ENCODE data around the gene SFXN3. TPM values are rescaled to one million over a fixed set of nuclear protein-coding genes. Genes with fewer than 3 reads are reported as not detected.

The SFXN3 gene
- total RNA-seq, 1 donor from 2014 or later: 41.3 TPM

DNA sequence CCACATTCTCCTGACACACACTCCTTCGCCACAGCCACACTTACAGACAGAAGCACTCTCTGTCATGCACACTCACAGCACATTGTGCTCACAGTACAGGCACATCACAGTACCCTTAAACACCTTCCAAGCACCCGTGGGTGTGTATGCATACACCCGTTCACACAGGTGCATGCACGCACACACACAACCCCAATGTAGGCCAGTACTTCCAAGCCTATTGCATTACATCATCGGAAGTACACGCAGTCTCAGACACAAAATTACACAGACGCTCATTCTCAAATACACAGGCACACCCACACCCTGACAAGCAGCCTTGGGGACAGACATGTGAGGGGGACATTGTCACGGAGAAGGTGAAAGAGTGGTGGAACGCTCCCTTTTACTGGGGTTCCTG is 41.9 kb downstream of the SFXN3 start:
- no peak for DNase-seq (ENCODE audit: low spot score)
- intact Hi-C loops (cut with micrococcal nuclease): no loop called here
- Mint-ChIP-seq H3K4me3 (ENCODE audit: low read depth) (no peak overlapping the region), H3K36me3 (ENCODE audit: low read depth) (no peaks in the 10 kb centered on the region), H3K27ac (no peak overlapping the region), H3K9me3 (no peaks in the 10 kb centered on the region), H3K27me3 (ENCODE audit: low read depth) (peaks cover 44% of the 10 kb centered on the region), H3K4me1 (ENCODE audit: low read depth) (peaks cover 13% of the 10 kb centered on the region)

DNA sequence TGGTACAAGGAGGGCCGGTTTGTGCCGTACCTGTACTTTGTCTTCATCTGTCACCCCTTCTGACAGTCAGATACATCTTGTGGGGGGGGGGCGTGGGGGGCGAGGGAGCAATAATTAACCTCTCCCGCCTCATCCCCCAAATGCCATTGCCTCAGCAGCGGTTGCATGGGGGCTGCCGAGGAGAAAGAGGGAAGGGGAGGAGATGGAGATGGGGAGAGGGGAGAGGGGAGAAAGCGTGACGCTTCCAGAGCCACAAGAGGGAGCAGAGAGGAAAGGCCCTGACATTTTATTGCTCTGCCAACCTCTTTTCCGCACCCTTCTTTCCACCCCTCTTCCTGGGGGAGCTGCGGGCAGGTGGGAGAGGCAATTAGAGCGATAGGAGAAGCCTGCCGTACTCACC is 42.6 kb downstream of the SFXN3 start:
- intact Hi-C loops (cut with micrococcal nuclease): no loop called here

GRCh38 chr10:101075775-101076174 is 44.7 kb downstream of the SFXN3 start:
- H3K27me3 Mint-ChIP-seq (ENCODE audit: low read depth): peaks cover 57% of the 10 kb centered on the region
- H3K36me3 Mint-ChIP-seq (ENCODE audit: low read depth): no peaks in the 10 kb centered on the region

More for the DNA sequence above, 42.6 kb downstream of the SFXN3 start:
- no peak overlapping the region for H3K4me3 Mint-ChIP-seq (ENCODE audit: low read depth)
- H3K4me1 Mint-ChIP-seq (ENCODE audit: low read depth): peaks cover 13% of the 10 kb centered on the region
- peaks cover 50% of the 10 kb centered on the region for H3K27me3 Mint-ChIP-seq (ENCODE audit: low read depth)
- H3K27ac Mint-ChIP-seq: no peak overlapping the region
- no peaks in the 10 kb centered on the region for H3K36me3 Mint-ChIP-seq (ENCODE audit: low read depth)
- H3K9me3 Mint-ChIP-seq: no peaks in the 10 kb centered on the region
- DNase-seq (ENCODE audit: low spot score): no peak

DNA sequence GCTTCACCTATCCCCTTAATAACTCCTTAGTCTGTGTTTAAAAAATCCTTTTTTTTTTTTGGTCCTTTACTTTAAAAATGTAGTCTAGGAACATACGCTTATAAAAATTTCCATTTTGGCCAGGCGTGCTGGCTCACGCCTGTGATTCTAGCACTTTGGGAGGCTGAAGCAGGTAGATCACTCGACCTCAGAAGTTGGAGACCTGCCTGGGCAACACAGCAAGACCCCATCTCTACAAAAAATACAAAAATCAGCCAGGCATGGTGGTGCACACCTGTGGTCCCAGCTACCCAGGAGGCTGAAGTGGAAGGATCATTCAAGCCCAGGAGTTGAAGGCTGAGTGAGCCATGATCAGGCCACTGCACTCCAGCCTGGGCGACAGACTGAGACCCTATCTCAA is 45.6 kb downstream of the SFXN3 start:
- intact Hi-C loops (cut with micrococcal nuclease): no loop called here
- no peak overlapping the region for H3K4me3 Mint-ChIP-seq (ENCODE audit: low read depth)
- H3K36me3 Mint-ChIP-seq (ENCODE audit: low read depth): no peaks in the 10 kb centered on the region
- no peaks in the 10 kb centered on the region for H3K9me3 Mint-ChIP-seq
- DNase-seq (ENCODE audit: low spot score): no peak
- peaks cover under 1% of the 10 kb centered on the region for H3K4me1 Mint-ChIP-seq (ENCODE audit: low read depth)
- H3K27me3 Mint-ChIP-seq (ENCODE audit: low read depth): peaks cover 59% of the 10 kb centered on the region
- H3K27ac Mint-ChIP-seq: no peak overlapping the region

More at GRCh38 chr10:101075775-101076174, 44.7 kb downstream of the SFXN3 start:
- Mint-ChIP-seq H3K4me1 (ENCODE audit: low read depth) (peaks cover 7% of the 10 kb centered on the region), H3K9me3 (no peaks in the 10 kb centered on the region), H3K4me3 (ENCODE audit: low read depth) (no peak overlapping the region), H3K27ac (no peak overlapping the region)
- intact Hi-C loops (cut with micrococcal nuclease): no loop called here
- DNase-seq (ENCODE audit: low spot score): no peak

DNA sequence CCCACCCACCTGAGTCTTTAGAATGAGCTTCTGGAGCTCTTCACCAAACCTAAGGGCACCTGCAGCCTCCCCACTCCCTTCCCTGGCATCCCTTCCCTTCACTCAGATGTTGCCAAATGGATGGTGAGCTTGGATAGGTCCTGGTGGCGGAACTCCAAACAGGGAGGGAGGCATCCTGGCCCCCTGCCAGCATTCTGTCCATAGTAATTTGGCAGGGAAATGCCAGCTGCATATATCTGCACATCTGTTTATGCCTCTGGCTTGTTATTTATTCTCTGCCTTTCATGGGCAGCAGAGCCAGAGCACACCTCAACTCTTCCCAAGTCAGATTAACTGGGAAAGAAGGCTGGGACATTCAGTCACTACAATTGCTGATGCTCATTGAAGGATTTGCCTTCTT is 48.8 kb downstream of the SFXN3 start:
- no peaks in the 10 kb centered on the region for H3K4me1 Mint-ChIP-seq (ENCODE audit: low read depth)
- H3K9me3 Mint-ChIP-seq: no peaks in the 10 kb centered on the region
- H3K27me3 Mint-ChIP-seq (ENCODE audit: low read depth): peaks cover 45% of the 10 kb centered on the region
- no peak overlapping the region for H3K27ac Mint-ChIP-seq
- no peak for DNase-seq (ENCODE audit: low spot score)
- no peaks in the 10 kb centered on the region for H3K36me3 Mint-ChIP-seq (ENCODE audit: low read depth)
- intact Hi-C loops (cut with micrococcal nuclease): no loop called here
- no peak overlapping the region for H3K4me3 Mint-ChIP-seq (ENCODE audit: low read depth)

GRCh38 chr10:101080933-101081931 is 50.2 kb downstream of the SFXN3 start:
- Mint-ChIP-seq H3K4me3 (ENCODE audit: low read depth) (no peak overlapping the region), H3K9me3 (no peaks in the 10 kb centered on the region), H3K4me1 (ENCODE audit: low read depth) (no peaks in the 10 kb centered on the region), H3K27me3 (ENCODE audit: low read depth) (peaks cover 42% of the 10 kb centered on the region), H3K27ac (no peak overlapping the region), H3K36me3 (ENCODE audit: low read depth) (no peaks in the 10 kb centered on the region)
- DNase-seq (ENCODE audit: low spot score): no peak
- intact Hi-C loops (cut with micrococcal nuclease): no loop called here

DNA sequence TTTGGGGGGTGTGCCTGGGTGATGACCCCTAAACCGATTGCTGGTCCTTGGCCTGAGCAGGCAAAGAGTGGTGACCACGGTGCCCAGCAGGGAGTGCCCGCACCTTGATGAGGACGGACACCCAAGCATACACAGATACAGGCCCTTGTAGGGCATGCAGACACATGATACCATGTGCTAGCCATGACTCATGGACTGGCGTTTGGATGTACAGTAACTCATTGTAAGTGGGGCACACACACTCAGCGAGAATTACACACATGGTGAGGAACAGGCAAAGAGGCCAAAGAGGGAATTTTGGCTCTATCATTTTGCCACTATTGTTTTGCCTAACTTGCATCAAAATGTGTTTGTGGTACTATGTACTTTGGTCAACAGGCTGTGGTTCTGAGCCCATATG is 54.8 kb downstream of the SFXN3 start:
- Mint-ChIP-seq H3K9me3 (no peaks in the 10 kb centered on the region), H3K36me3 (ENCODE audit: low read depth) (no peaks in the 10 kb centered on the region), H3K4me1 (ENCODE audit: low read depth) (no peaks in the 10 kb centered on the region), H3K4me3 (ENCODE audit: low read depth) (no peak overlapping the region), H3K27ac (no peak overlapping the region), H3K27me3 (ENCODE audit: low read depth) (peaks cover 54% of the 10 kb centered on the region)
- intact Hi-C loops (cut with micrococcal nuclease): no loop called here
- DNase-seq (ENCODE audit: low spot score): no peak

DNA sequence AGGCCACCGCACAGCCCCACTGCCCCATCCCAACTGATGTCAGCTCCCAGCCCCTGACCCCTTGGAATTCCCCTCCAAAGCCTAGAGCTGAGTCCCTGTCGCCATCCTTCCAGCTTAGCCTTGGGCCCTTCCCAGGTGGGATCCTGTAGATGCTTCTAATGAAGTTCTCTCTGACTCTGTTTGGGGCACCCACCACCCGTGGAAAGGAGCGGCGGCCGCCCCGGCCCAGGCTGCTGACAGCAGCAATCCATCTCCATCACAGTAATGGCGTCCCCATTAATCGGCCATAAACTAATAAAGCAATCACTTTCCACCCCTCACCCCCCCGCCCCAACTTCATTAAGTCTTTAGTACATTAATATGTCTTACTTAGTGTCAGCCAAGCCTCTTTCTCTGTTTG is 56.3 kb downstream of the SFXN3 start:
- no peak overlapping the region for H3K27ac Mint-ChIP-seq
- H3K27me3 Mint-ChIP-seq (ENCODE audit: low read depth): peaks cover 52% of the 10 kb centered on the region
- intact Hi-C loops (cut with micrococcal nuclease): no loop called here
- H3K9me3 Mint-ChIP-seq: no peaks in the 10 kb centered on the region
- H3K4me1 Mint-ChIP-seq (ENCODE audit: low read depth): no peaks in the 10 kb centered on the region
- H3K36me3 Mint-ChIP-seq (ENCODE audit: low read depth): no peaks in the 10 kb centered on the region
- no peak for DNase-seq (ENCODE audit: low spot score)
- no peak overlapping the region for H3K4me3 Mint-ChIP-seq (ENCODE audit: low read depth)

GRCh38 chr10:101087965-101088364 is 56.9 kb downstream of the SFXN3 start:
- no peaks in the 10 kb centered on the region for H3K36me3 Mint-ChIP-seq (ENCODE audit: low read depth)
- no peaks in the 10 kb centered on the region for H3K4me1 Mint-ChIP-seq (ENCODE audit: low read depth)
- intact Hi-C loops (cut with micrococcal nuclease): no loop called here
- H3K27me3 Mint-ChIP-seq (ENCODE audit: low read depth): peaks cover 55% of the 10 kb centered on the region
- H3K4me3 Mint-ChIP-seq (ENCODE audit: low read depth): no peak overlapping the region
- H3K27ac Mint-ChIP-seq: no peak overlapping the region
- H3K9me3 Mint-ChIP-seq: no peaks in the 10 kb centered on the region
- no peak for DNase-seq (ENCODE audit: low spot score)

DNA sequence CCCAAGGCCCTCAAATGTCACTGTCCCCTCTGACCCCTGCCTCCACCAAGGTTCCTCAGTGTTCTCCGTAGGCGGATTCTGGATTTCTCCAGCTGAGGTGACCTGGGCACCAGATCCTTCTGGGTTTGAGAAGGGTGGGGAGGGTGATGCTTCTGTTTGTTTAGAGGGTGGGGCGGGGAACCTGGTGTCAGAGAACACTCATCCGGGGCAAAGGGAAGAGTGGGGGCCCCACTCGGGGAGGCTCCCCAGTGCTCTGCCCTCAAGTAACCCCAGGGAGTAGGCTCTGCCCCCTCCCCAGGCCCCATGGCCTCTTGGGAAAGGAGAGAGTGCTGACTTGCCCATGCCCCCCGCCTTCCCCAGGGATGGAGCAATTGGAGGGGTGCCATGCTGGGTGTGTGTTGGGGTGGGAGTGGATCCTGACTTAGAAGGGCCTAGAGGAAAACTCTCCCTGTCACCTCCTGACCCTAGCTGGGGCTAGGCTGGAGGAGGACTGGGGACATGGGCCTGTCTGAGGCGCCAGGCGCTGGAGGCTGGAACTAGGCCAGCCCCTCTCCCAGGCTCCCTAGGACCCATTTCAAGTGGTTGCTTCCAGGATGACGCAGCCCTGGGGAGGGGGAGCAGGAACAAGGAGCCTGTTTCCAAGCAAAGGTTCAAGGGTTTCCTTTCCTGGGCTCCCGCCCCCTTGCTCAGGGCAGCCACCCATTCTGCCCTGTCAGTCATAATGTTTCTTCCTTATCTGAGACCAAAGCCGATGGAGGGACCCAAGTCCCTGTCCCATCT is 58.7 kb downstream of the SFXN3 start:
- Mint-ChIP-seq H3K4me1 (ENCODE audit: low read depth) (no peaks in the 10 kb centered on the region), H3K9me3 (no peaks in the 10 kb centered on the region), H3K27me3 (ENCODE audit: low read depth) (peaks cover 48% of the 10 kb centered on the region), H3K36me3 (ENCODE audit: low read depth) (no peaks in the 10 kb centered on the region), H3K4me3 (ENCODE audit: low read depth) (no peak overlapping the region), H3K27ac (no peak overlapping the region)
- DNase-seq (ENCODE audit: low spot score): no peak
- intact Hi-C loops (cut with micrococcal nuclease): no loop called here

DNA sequence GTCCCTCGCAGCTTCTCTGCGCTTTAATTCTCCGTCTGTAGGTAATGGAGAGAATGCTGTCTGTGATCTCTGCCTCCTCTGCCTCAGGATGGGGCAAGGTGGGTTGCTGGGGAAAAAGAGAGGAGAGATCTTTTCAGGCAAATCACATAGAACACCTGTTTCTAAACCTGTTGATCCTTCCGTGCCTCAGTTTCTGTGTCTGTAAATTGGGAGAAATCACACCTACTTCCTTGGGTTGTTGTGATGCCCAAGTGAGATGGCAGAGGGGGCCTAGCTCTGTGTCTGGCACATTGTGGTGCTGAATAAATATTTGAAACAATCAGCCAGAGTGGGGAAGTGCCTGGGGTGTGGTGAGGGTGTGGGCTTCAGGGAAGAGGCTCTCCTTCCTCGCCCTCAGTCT is 59.6 kb downstream of the SFXN3 start:
- H3K9me3 Mint-ChIP-seq: no peaks in the 10 kb centered on the region
- no peak overlapping the region for H3K27ac Mint-ChIP-seq
- no peak overlapping the region for H3K4me3 Mint-ChIP-seq (ENCODE audit: low read depth)
- no peaks in the 10 kb centered on the region for H3K36me3 Mint-ChIP-seq (ENCODE audit: low read depth)
- intact Hi-C loops (cut with micrococcal nuclease): no loop called here
- no peak for DNase-seq (ENCODE audit: low spot score)
- H3K27me3 Mint-ChIP-seq (ENCODE audit: low read depth): peaks cover 44% of the 10 kb centered on the region
- H3K4me1 Mint-ChIP-seq (ENCODE audit: low read depth): no peaks in the 10 kb centered on the region

Data from activated T-helper 2 cell treated with anti-CD3 and anti-CD28 coated beads, Interferon-gamma antibody, Interleukin-2, Interleukin-4, amounts not matched to agents 10 μg/mL and 5 μg/mL and 100 μg/mL, durations not matched to agents 14 hours and 24 hours and 36 hours (primary cell).